Keratinocyte (primary cell): Measurements from ENCODE around the gene MEFV. TPM values are rescaled to one million over a fixed set of nuclear protein-coding genes. Genes with fewer than 3 reads are reported as not detected.
A peak's percentile ranks its signal among the peaks of the same experiment; 100 is the strongest.

ENCODE experiments used
- DNase-seq: peaks from one replicate; pipeline ENCODE4 v3.0.0-alpha.2; 2011; ENCODE audit warnings: low read depth, missing footprints, low spot score
- FAIRE-seq: peaks from 2 replicates; lab custom pipeline; 2011; peaks lifted over from hg19 to GRCh38; lab: Jason Lieb, UNC
- H2AFZ ChIP-seq: 2 replicates; pipeline ENCODE4 v1.6.0; 2012; ENCODE audit warnings: low read length, control low read depth, inconsistent platforms; ENCODE audit not compliant: control insufficient read depth
- H3K27ac ChIP-seq: 2 replicates; pipeline ENCODE4 v1.5.1; 2011; ENCODE audit warnings: low read length; ENCODE audit not compliant: control insufficient read depth, insufficient read depth
- H3K27me3 ChIP-seq: 3 replicates; pipeline ENCODE4 v1.6.0; 2011; ENCODE audit warnings: low read length; ENCODE audit not compliant: control insufficient read depth, insufficient read depth; ENCODE audit errors: extremely low read depth
- H3K36me3 ChIP-seq, 2 experiments: 2 replicates in 1 of 2; 3 replicates in 1 of 2; pipeline ENCODE4 v1.5.1; 2011; ENCODE audit warnings: low read length in 2 of 2, mild to moderate bottlenecking in 1 of 2; ENCODE audit not compliant: control insufficient read depth in 2 of 2, insufficient read depth in 2 of 2; ENCODE audit errors: extremely low read depth in 1 of 2
- H3K4me1 ChIP-seq: 3 replicates; pipeline ENCODE4 v1.5.1; 2011; ENCODE audit warnings: low read length; ENCODE audit not compliant: control insufficient read depth, insufficient read depth; ENCODE audit errors: extremely low read depth
- H3K4me2 ChIP-seq: 3 replicates; pipeline ENCODE4 v1.6.0; 2011; ENCODE audit warnings: low read depth, low read length; ENCODE audit not compliant: control insufficient read depth, insufficient read depth; ENCODE audit errors: extremely low read depth
- H3K4me3 ChIP-seq, 3 experiments: fragments of 200-600 bp in 1 of 3; sonication (generic) in 1 of 3; 2 replicates in 2 of 3; 3 replicates in 1 of 3; pipeline ENCODE4 v1.5.1; 2011 to 2016; ENCODE audit warnings: low read length in 3 of 3, mild to moderate bottlenecking in 3 of 3, control low read depth in 2 of 3, inconsistent platforms in 1 of 3, low read depth in 1 of 3, mixed read lengths in 1 of 3, mixed run types in 1 of 3, moderate library complexity in 1 of 3; ENCODE audit not compliant: control insufficient read depth in 2 of 3, insufficient read depth in 2 of 3; ENCODE audit errors: extremely low read depth in 1 of 3
- H3K79me2 ChIP-seq: 2 replicates; pipeline ENCODE4 v1.6.0; 2012; ENCODE audit warnings: low read length; ENCODE audit not compliant: control insufficient read depth, insufficient read depth
- H3K9ac ChIP-seq: 3 replicates; pipeline ENCODE4 v1.6.0; 2011; ENCODE audit warnings: low read length; ENCODE audit not compliant: control insufficient read depth, insufficient read depth; ENCODE audit errors: extremely low read depth
- H3K9me1 ChIP-seq: 3 replicates; pipeline ENCODE4 v1.6.0; 2011; ENCODE audit warnings: low read length; ENCODE audit not compliant: control insufficient read depth, insufficient read depth; ENCODE audit errors: extremely low read depth
- H3K9me3 ChIP-seq: 2 replicates; pipeline ENCODE4 v1.5.1; 2012; ENCODE audit warnings: low read depth, low read length; ENCODE audit not compliant: control insufficient read depth
- H4K20me1 ChIP-seq: 3 replicates; pipeline ENCODE4 v1.6.0; 2011; ENCODE audit warnings: low read length; ENCODE audit not compliant: control insufficient read depth, insufficient read depth; ENCODE audit errors: extremely low read depth
- EZH2 ChIP-seq: IDR thresholded peaks from one replicate; pipeline ENCODE4 v1.6.1; 2012; ENCODE audit warnings: inconsistent platforms, mild to moderate bottlenecking, low read length, moderate library complexity
- dilution Hi-C: fragments of 300-500 bp; cut with MboI; formaldehyde crosslinking; loops from one replicate; pipeline ENCODE4 v1.7.0; 2020; ENCODE audit warnings: low sequenced_read_pairs; ENCODE audit not compliant: extremely low pct_ligation_motif_present
- polyA plus RNA-seq, 5 experiments: library from polyadenylated mRNA; depleted of rRNA in 3 of 5; stranded (reverse) in 3 of 5; stranded (forward) in 1 of 5; unstranded in 1 of 5; fragments of >200 nt; gene quantifications; 1 replicate in 1 of 5; 2 replicates in 3 of 5; 3 replicates in 1 of 5; pipeline versions ENCODE4 v1.2.1 to v1.2.3, GENCODE V29; 2011 to 2012; ENCODE audit warnings: missing spikeins in 2 of 5, low read depth in 1 of 5, low replicate concordance in 1 of 5
- TF ChIP-seq, protein P1 (sequence below), 3 experiments: IDR thresholded peaks in 1 of 3; conservative IDR thresholded peaks in 1 of 3; optimal IDR thresholded peaks in 1 of 3; 2 replicates in 2 of 3; 3 replicates in 1 of 3; pipeline versions ENCODE3 to v1.5.1; 2011; ENCODE audit warnings: low read length in 3 of 3, mild to moderate bottlenecking in 3 of 3, moderate library complexity in 2 of 3, control low read depth in 1 of 3, inconsistent platforms in 1 of 3; ENCODE audit not compliant: insufficient read depth in 2 of 3; ENCODE audit errors: extremely low read depth in 1 of 3

MEFV gene
- polyA plus RNA-seq, 1 donor (not counting 4 experiments of a cell fraction or from before 2014, with no cell fraction given) = not detected

- H3K9ac ChIP-seq = peak within 1 kb of the TSS; percentile 82
- peaks cover 11 to 15% of the 10 kb centered on the region in 2 experiments for H3K36me3 ChIP-seq
- FAIRE-seq (no peak), DNase-seq (peak; percentile 21)
- dilution Hi-C loops = no loop called here
- H3K4me1 ChIP-seq = peaks cover 9% of the 10 kb centered on the region
- TF ChIP-seq, protein P1, sequence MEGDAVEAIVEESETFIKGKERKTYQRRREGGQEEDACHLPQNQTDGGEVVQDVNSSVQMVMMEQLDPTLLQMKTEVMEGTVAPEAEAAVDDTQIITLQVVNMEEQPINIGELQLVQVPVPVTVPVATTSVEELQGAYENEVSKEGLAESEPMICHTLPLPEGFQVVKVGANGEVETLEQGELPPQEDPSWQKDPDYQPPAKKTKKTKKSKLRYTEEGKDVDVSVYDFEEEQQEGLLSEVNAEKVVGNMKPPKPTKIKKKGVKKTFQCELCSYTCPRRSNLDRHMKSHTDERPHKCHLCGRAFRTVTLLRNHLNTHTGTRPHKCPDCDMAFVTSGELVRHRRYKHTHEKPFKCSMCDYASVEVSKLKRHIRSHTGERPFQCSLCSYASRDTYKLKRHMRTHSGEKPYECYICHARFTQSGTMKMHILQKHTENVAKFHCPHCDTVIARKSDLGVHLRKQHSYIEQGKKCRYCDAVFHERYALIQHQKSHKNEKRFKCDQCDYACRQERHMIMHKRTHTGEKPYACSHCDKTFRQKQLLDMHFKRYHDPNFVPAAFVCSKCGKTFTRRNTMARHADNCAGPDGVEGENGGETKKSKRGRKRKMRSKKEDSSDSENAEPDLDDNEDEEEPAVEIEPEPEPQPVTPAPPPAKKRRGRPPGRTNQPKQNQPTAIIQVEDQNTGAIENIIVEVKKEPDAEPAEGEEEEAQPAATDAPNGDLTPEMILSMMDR (optimal IDR thresholded peaks at IDR 0.05 in 1 of 3, IDR thresholded peaks at IDR 0.05 in 1 of 3, conservative IDR thresholded peaks at IDR 0.05 in 1 of 3; ENCODE audit: extremely low read depth in 1 of 3, insufficient read depth in 2 of 3, low read length in 3 of 3) = peak in 2 of 3 experiments; percentile 5 to 7
- TF ChIP-seq EZH2 = no peak
- no peaks in the 10 kb centered on the region for H4K20me1 ChIP-seq
- H3K79me2 ChIP-seq = peaks cover 6% of the 10 kb centered on the region
- peak within 1 kb of the TSS; percentile 96 for H2AFZ ChIP-seq
- H3K9me1 ChIP-seq = no peaks in the 10 kb centered on the region
- H3K4me2 ChIP-seq = peak within 1 kb of the TSS; percentile 85
- H3K4me3 ChIP-seq = peak within 1 kb of the TSS; percentile 60 to 81 (median 80)
- peak within 1 kb of the TSS; percentile 75 for H3K27ac ChIP-seq
- H3K9me3 ChIP-seq = peaks cover 13% of the 10 kb centered on the region
- H3K27me3 ChIP-seq = no peaks in the 10 kb centered on the region
These were observed 49.0 kb upstream of the MEFV start, which contains the start of the genes TIGD7 and ZNF75A for GRCh38 chr16:3305109-3306068. Gene TIGD7 (minus strand): TSS chr16:3305430. CDS start chr16:3300614, 4,816 bp downstream. Gene ZNF75A (plus strand): TSS chr16:3305497. CDS start chr16:3308429, 2,932 bp downstream.

DNA sequence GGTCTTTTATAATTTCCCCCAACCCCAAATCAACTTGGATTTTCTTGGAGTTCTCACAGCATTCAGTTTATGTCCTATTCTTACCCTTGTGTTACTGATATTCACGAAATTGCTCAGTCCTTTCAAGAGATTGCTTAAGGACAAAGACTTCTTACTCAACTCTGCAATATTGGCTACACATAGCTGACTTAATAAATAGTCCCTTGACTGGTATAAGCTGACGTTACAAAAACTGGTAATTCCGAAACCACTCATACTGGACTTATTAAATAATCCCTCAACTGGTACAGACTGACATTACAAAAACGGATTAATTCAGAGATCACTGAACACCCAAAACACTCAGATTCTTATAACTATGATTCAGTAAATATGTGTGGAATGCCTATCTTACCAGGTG lies 47.9 kb upstream of the MEFV start:
- H3K27ac ChIP-seq = no peak overlapping the region
- H3K4me3 ChIP-seq = peak overlapping the region; percentile 60 to 81 (median 80)
- peaks cover 6% of the 10 kb centered on the region for H3K79me2 ChIP-seq
- no peaks in the 10 kb centered on the region for H4K20me1 ChIP-seq
- H3K9ac ChIP-seq = no peak overlapping the region
- no peaks in the 10 kb centered on the region for H3K9me1 ChIP-seq
- H3K4me1 ChIP-seq = peaks cover 9% of the 10 kb centered on the region
- dilution Hi-C loops = no loop called here
- FAIRE-seq (no peak), DNase-seq (no peak)
- peaks cover 12 to 15% of the 10 kb centered on the region in 2 experiments for H3K36me3 ChIP-seq
- no peak overlapping the region for H2AFZ ChIP-seq
- H3K27me3 ChIP-seq = no peaks in the 10 kb centered on the region
- TF ChIP-seq EZH2 = no peak
- TF ChIP-seq, protein P1 (optimal IDR thresholded peaks at IDR 0.05 in 1 of 3, IDR thresholded peaks at IDR 0.05 in 1 of 3, conservative IDR thresholded peaks at IDR 0.05 in 1 of 3; ENCODE audit: extremely low read depth in 1 of 3, insufficient read depth in 2 of 3, low read length in 3 of 3) = no peak
- H3K9me3 ChIP-seq = peaks cover 11% of the 10 kb centered on the region
- peak overlapping the region; percentile 85 for H3K4me2 ChIP-seq
